GM19240 (cell line): Measurements from ENCODE around the gene CAST.

Experiments used
- DNase-seq: peaks from one replicate; pipeline ENCODE4 v3.0.0; 2011; ENCODE audit warnings: low spot score; ENCODE audit not compliant: insufficient read length

CAST gene

DNA sequence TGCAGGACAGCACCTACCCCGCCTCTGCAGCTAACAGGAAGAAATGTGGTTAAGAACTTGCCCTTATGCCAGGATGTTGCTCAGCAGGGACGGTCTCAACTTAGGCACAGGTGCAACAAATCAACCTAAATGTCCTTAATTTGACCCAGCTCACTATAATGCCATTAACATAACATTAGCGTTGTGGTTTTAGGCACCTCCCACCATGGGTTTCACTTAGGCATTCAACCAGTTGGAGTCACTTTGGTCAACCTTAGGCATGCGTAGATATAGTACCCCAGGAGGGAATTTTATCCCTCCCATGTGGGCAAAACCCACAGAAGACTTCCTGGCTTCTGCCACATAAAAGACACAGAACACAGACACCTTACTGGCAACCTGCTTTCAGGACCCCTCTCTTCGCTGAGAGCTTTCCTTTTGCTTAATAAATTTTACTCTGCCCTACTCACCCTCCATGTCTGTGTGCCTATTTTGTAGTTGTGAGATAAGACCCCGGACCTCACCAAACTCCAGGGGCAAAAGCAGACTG is 154.3 kb downstream of the CAST start:
- DNase-seq, result no peak

GRCh38 chr5:96816991-96817390 is 154.8 kb downstream of the CAST start:
- no peak for DNase-seq

GRCh38 chr5:96817506-96817905 is 155.3 kb downstream of the CAST start:
- DNase-seq, result no peak

- DNase-seq, result no peak
These were observed 156.1 kb downstream of the CAST start for GRCh38 chr5:96818125-96818788.

DNA sequence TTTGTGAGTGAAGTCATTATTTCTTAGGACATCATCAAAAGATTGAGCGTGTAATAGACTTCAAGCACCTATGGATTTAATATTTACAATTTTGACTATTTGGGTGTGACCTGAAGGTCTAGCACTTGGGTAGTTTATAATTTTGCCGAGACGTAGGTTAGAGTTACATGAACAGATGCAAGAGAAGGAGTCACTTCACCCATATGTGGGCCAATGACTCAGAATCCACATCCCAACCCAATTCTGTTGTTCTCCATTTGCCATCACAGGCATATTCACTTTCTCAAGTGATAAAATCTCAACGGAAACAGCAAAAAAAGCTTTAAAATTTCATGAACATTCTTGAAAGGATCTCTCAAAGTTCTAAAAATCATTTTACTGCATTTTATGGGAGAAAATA is 157.6 kb downstream of the CAST start:
- no peak for DNase-seq

- no peak for DNase-seq
These were observed 159.2 kb downstream of the CAST start for GRCh38 chr5:96821260-96821916.

GRCh38 chr5:96822686-96823459 is 160.7 kb downstream of the CAST start:
- no peak for DNase-seq

DNA sequence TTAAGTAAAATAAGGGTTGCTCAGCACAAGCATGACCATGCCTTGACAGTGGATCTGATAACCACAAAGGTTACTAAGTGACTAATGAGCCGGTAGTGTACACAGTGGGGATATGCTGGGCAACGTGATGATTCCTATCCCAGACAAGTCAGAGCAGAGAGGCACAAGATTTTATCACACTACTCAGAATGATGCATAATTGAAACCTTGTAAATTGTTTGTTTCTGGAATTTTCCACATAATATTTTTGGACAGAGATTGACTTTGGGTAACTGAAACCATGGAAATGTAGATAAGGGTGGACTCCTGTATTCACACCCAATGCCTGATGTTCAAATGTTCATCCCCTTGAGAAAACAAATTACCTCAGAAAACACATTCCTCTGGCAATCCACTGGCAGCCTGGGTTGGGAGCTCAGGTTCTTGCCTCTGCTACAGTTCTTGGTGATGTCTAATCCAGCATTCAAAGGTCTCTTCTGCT is 161.8 kb downstream of the CAST start:
- DNase-seq, result no peak
